ENCODE data around the gene NDUFS4.
A peak's percentile ranks its signal among the peaks of the same experiment; 100 is the strongest.

Gene NDUFS4

DNA sequence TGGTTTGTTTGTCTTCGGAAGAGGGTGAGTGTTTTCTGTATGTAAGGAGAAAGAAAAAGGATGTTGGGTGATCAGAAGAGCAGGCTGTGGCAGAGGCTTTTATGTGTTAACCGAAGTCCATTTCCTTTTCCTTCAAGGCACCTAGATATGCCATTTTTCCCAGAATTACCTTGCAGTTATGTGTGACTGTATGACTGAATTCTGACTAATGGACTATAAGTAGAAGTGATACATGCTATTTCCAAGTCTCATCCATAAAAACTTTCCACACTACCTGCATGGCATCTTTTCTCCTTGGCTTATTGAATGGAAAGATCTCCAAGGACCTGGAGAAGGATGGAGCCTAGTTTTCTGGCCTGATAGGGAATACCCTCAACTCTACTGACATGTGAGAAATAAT, 10.6 kb upstream of the NDUFS4 start:
- Histone ChIP-seq H3K36me3 (ENCODE audit: insufficient read depth, low read length) (no peaks in the 10 kb centered on the region), H3K9ac (ENCODE audit: low read length) (no peak overlapping the region), H3K27me3 (ENCODE audit: control insufficient read depth in 1 of 2, insufficient read depth in 2 of 2, low read length in 2 of 2) (no peaks in the 10 kb centered on the region), H3K4me1 (ENCODE audit: insufficient read depth, low read length) (no peaks in the 10 kb centered on the region), H3K9me3 (ENCODE audit: low read length) (no peaks in the 10 kb centered on the region), H3K4me3 (ENCODE audit: low read depth in 1 of 2, low read length in 2 of 2) (no peak overlapping the region), H3K27ac (ENCODE audit: low read depth, low read length) (no peak overlapping the region)

DNA sequence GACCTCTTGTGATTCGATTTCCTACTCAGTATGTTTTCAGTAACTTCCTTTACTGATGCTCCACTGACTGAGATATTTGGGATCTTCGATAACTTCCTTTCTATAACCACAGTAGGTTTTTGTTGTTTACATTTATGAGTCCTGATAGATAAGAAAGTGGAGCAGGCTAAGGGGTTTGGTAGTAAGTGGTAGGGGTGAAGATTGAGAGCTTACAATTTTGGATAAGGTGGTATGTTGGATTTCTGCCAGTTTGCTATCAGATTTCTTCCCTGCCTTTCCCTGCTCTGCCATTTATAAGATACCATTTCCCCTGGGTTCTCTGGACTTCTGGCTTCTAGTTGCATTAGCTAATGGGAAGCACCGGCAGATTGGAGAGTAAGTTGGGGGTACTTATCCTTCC, 7.9 kb upstream of the NDUFS4 start:
- no peaks in the 10 kb centered on the region for H3K36me3 ChIP-seq (ENCODE audit: insufficient read depth, low read length)
- H3K9me3 ChIP-seq (ENCODE audit: low read length): no peaks in the 10 kb centered on the region
- H3K27me3 ChIP-seq (ENCODE audit: control insufficient read depth in 1 of 2, insufficient read depth in 2 of 2, low read length in 2 of 2): no peaks in the 10 kb centered on the region
- no peak overlapping the region for H3K9ac ChIP-seq (ENCODE audit: low read length)
- H3K4me3 ChIP-seq (ENCODE audit: low read depth in 1 of 2, low read length in 2 of 2): no peak overlapping the region
- H3K4me1 ChIP-seq (ENCODE audit: insufficient read depth, low read length): no peaks in the 10 kb centered on the region
- no peak overlapping the region for H3K27ac ChIP-seq (ENCODE audit: low read depth, low read length)

DNA sequence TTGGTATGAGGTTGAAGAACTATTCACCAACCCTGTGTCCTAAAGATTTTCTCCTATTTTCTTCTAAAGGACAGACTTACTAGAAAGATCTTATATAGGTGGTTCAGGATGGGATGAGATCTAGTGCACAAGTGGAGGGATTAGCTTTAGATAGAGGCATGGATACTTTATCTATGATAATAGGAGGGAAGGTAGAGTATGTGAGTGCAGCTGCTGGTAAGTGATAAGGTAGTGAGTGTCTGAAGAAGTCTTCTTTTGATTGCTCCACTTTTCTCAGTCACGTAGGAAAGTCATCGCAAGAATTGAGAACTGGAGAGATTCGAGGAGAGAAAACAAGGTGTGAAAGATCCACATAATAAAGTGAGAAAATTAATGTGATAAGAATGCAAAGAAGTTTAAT, 6.0 kb upstream of the NDUFS4 start:
- no peaks in the 10 kb centered on the region for H3K9me3 ChIP-seq (ENCODE audit: low read length)

DNA sequence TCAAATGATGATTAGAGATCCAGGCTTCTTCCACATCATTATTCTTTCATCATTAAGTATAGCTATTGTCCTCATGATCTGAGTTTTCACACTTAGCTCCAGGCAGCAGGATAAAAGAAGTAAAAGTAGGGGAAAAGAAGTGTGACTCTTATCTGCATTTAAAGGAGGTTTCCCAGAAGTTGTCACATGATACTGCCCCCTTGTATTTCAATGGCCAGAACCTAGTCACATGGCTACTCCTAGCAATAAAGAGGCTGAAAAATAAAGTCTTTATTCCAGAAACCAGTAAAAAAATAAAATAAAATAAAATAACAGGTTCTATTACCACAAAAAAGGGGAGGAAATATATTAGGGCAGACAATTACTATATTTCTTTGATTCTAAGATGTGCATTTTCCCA, 5.3 kb upstream of the NDUFS4 start:
- H3K4me3 ChIP-seq (ENCODE audit: low read depth in 1 of 2, low read length in 2 of 2): no peak overlapping the region
- H3K36me3 ChIP-seq (ENCODE audit: insufficient read depth, low read length): no peaks in the 10 kb centered on the region
- no peak overlapping the region for H3K9ac ChIP-seq (ENCODE audit: low read length)
- peaks cover 4% of the 10 kb centered on the region for H3K4me1 ChIP-seq (ENCODE audit: insufficient read depth, low read length)
- no peaks in the 10 kb centered on the region for H3K9me3 ChIP-seq (ENCODE audit: low read length)
- no peaks in the 10 kb centered on the region for H3K27me3 ChIP-seq (ENCODE audit: control insufficient read depth in 1 of 2, insufficient read depth in 2 of 2, low read length in 2 of 2)
- no peak overlapping the region for H3K27ac ChIP-seq (ENCODE audit: low read depth, low read length)

More for the DNA sequence above, 6.0 kb upstream of the NDUFS4 start:
- no peaks in the 10 kb centered on the region for H3K36me3 ChIP-seq (ENCODE audit: insufficient read depth, low read length)
- no peak overlapping the region for H3K9ac ChIP-seq (ENCODE audit: low read length)
- H3K27ac ChIP-seq (ENCODE audit: low read depth, low read length): no peak overlapping the region
- H3K27me3 ChIP-seq (ENCODE audit: control insufficient read depth in 1 of 2, insufficient read depth in 2 of 2, low read length in 2 of 2): no peaks in the 10 kb centered on the region
- no peaks in the 10 kb centered on the region for H3K4me1 ChIP-seq (ENCODE audit: insufficient read depth, low read length)
- no peak overlapping the region for H3K4me3 ChIP-seq (ENCODE audit: low read depth in 1 of 2, low read length in 2 of 2)

DNA sequence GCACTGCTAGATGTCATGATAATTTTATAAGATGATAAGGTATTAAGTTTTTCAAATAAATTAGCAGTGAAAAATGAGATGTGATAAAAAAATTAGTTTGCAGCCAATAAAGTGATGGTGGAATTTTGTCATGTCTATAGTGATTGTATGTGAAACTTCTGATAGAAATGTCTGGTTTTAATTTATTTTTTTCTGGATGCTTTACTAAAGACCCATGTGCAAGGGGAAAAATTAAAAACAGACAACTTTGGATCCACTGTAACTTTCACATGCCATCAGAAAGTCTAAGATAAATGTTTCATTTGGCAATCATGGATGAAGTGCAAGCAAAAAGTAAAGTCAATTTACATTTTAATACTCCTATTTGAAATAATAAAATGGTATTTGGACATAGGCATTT, 4.4 kb upstream of the NDUFS4 start:
- Histone ChIP-seq H3K9me3 (ENCODE audit: low read length) (no peaks in the 10 kb centered on the region), H3K27ac (ENCODE audit: low read depth, low read length) (no peak overlapping the region), H3K4me1 (ENCODE audit: insufficient read depth, low read length) (peaks cover 5% of the 10 kb centered on the region), H3K36me3 (ENCODE audit: insufficient read depth, low read length) (no peaks in the 10 kb centered on the region), H3K9ac (ENCODE audit: low read length) (no peak overlapping the region), H3K4me3 (ENCODE audit: low read depth in 1 of 2, low read length in 2 of 2) (no peak overlapping the region), H3K27me3 (ENCODE audit: control insufficient read depth in 1 of 2, insufficient read depth in 2 of 2, low read length in 2 of 2) (no peaks in the 10 kb centered on the region)

DNA sequence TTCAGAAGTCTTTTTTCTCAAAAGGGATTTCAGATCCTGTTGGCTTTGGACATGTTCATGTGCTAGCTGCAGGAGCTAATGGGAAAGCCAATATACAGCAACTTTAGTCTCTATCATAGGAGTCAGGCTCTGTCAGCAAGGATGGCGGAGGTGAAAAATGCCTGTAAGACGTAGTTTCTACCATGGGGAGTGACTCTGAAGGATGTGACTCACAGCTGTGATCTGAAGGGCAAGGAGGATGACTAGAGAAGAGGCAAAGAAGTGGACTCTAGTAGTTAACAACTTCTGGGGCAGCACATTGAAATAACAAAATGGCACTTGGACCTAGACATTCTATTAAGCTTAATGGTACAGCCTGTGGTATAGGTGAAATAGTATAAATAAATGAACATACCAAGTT, 3.1 kb upstream of the NDUFS4 start:
- H3K9me3 ChIP-seq (ENCODE audit: low read length): no peaks in the 10 kb centered on the region
- H3K27me3 ChIP-seq (ENCODE audit: control insufficient read depth in 1 of 2, insufficient read depth in 2 of 2, low read length in 2 of 2): no peaks in the 10 kb centered on the region
- H3K27ac ChIP-seq (ENCODE audit: low read depth, low read length): no peak overlapping the region
- H3K4me1 ChIP-seq (ENCODE audit: insufficient read depth, low read length): peaks cover 15% of the 10 kb centered on the region
- H3K9ac ChIP-seq (ENCODE audit: low read length): no peak overlapping the region
- no peaks in the 10 kb centered on the region for H3K36me3 ChIP-seq (ENCODE audit: insufficient read depth, low read length)
- H3K4me3 ChIP-seq (ENCODE audit: low read depth in 1 of 2, low read length in 2 of 2): no peak overlapping the region

DNA sequence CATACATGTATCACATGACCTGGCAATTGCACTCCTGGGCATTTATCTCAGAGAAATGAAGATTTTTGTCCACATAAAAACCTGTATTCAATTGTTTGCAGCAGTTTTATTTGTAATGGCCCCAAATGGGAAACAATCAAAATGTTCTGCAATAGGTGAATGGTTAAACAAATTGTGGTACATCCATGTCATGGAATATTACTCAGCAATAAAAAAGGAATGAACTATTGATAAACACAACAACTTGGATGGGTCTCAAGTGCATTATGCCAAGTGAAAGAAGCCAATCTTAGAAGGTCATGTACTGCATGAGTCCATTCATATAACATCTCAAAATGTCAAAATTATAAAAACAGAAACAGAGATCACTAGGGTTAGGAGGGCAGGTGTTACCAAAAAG, 1.5 kb upstream of the NDUFS4 start:
- Histone ChIP-seq H3K27me3 (ENCODE audit: control insufficient read depth in 1 of 2, insufficient read depth in 2 of 2, low read length in 2 of 2) (no peaks in the 10 kb centered on the region), H3K36me3 (ENCODE audit: insufficient read depth, low read length) (no peaks in the 10 kb centered on the region), H3K4me1 (ENCODE audit: insufficient read depth, low read length) (peaks cover 19% of the 10 kb centered on the region), H3K9me3 (ENCODE audit: low read length) (no peaks in the 10 kb centered on the region), H3K27ac (ENCODE audit: low read depth, low read length) (no peak overlapping the region), H3K9ac (ENCODE audit: low read length) (no peak overlapping the region), H3K4me3 (ENCODE audit: low read depth in 1 of 2, low read length in 2 of 2) (no peak overlapping the region)

DNA sequence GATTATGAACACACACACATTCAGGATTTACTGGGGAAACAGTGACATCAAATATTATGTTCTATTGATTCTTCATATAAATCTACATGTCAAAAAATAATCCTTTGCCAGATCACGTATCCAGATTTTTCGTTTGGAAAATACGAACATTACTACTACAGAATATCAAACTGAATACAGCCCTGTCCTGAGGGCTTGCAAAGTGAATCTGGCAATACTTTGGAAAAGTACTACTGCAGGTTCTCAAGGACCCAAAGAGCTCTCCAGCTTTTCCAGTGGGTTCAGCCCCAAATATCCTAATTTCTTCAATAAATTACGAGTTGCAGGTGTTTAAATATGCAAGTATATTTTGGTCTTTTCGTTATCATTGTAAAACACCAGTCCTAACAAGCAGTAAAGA, 411 bp upstream of the NDUFS4 start:
- peaks cover 19% of the 10 kb centered on the region for H3K4me1 ChIP-seq (ENCODE audit: insufficient read depth, low read length)
- H3K4me3 ChIP-seq (ENCODE audit: low read depth in 1 of 2, low read length in 2 of 2): peak overlapping the region; percentile 95 to 96
- no peaks in the 10 kb centered on the region for H3K27me3 ChIP-seq (ENCODE audit: control insufficient read depth in 1 of 2, insufficient read depth in 2 of 2, low read length in 2 of 2)
- H3K36me3 ChIP-seq (ENCODE audit: insufficient read depth, low read length): no peaks in the 10 kb centered on the region
- no peak overlapping the region for H3K27ac ChIP-seq (ENCODE audit: low read depth, low read length)
- no peaks in the 10 kb centered on the region for H3K9me3 ChIP-seq (ENCODE audit: low read length)
- peak overlapping the region; percentile 72 for H3K9ac ChIP-seq (ENCODE audit: low read length)

DNA sequence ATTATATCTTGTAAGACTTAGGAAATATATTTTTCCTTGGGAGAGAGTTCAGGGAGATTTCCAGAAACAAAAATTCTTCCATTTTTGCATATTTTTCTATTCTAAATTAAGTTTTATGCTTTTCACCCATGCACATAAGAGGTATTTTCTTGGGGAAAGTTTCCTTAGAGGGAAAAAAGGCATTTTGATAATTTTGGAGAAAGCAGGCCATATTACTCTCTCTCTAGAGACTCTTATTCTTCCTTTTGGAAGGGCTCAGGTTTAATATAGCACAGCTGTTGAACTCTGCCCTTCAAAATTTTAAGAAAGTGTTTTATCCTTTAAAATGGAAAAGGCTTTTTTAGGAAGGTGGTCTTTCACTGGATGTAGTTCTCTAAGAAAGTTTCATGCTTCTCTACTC, 8.0 kb downstream of the NDUFS4 start:
- peaks cover 7% of the 10 kb centered on the region for H3K4me1 ChIP-seq (ENCODE audit: insufficient read depth, low read length)
- no peaks in the 10 kb centered on the region for H3K9me3 ChIP-seq (ENCODE audit: low read length)
- H3K27ac ChIP-seq (ENCODE audit: low read depth, low read length): no peak overlapping the region
- no peaks in the 10 kb centered on the region for H3K27me3 ChIP-seq (ENCODE audit: control insufficient read depth in 1 of 2, insufficient read depth in 2 of 2, low read length in 2 of 2)
- no peaks in the 10 kb centered on the region for H3K36me3 ChIP-seq (ENCODE audit: insufficient read depth, low read length)
- no peak overlapping the region for H3K4me3 ChIP-seq (ENCODE audit: low read depth in 1 of 2, low read length in 2 of 2)
- H3K9ac ChIP-seq (ENCODE audit: low read length): no peak overlapping the region

DNA sequence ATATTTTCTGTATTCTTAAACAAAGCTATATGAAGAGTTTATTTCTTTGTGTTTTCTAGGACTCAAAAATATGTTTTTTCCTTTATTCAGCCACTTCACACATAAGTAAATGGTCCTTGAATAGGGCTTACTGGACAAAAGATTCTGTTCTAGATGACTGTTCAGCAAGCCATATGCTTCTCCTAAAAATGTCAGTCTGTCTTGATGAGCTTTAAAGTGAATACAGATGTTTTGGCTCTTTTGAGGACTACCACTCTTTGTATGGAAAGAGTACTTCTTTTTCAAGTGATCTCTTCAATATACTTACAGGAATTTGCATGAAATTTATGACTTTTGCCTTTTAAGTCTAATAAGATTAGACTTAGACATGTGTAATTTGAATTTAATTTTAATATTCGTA, 8.4 kb downstream of the NDUFS4 start:
- Histone ChIP-seq H3K4me3 (ENCODE audit: low read depth in 1 of 2, low read length in 2 of 2) (no peak overlapping the region), H3K27ac (ENCODE audit: low read depth, low read length) (no peak overlapping the region), H3K9me3 (ENCODE audit: low read length) (no peaks in the 10 kb centered on the region), H3K9ac (ENCODE audit: low read length) (no peak overlapping the region), H3K27me3 (ENCODE audit: control insufficient read depth in 1 of 2, insufficient read depth in 2 of 2, low read length in 2 of 2) (no peaks in the 10 kb centered on the region), H3K36me3 (ENCODE audit: insufficient read depth, low read length) (no peaks in the 10 kb centered on the region), H3K4me1 (ENCODE audit: insufficient read depth, low read length) (peaks cover 7% of the 10 kb centered on the region)

DNA sequence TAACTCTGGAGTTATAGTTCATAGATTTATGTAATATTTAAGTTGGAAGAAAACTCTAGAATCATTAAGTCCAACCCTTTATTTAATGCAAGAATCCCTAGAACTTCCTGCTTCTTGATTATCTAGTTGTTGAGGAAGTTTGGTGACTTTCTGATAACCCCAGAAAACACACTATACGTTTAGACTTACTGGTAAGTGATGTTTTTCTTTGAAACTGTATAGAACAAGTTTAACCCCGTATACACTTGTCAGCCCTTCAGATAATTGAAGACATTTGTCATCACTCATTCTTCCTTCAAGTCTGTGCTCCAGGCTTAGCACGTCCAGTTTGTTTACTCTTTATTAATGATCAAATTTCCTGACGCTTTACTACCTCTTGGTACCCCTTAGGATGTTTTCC, 9.0 kb downstream of the NDUFS4 start:
- Histone ChIP-seq H3K27ac (ENCODE audit: low read depth, low read length) (no peak overlapping the region), H3K9me3 (ENCODE audit: low read length) (no peaks in the 10 kb centered on the region), H3K4me3 (ENCODE audit: low read depth in 1 of 2, low read length in 2 of 2) (no peak overlapping the region), H3K27me3 (ENCODE audit: control insufficient read depth in 1 of 2, insufficient read depth in 2 of 2, low read length in 2 of 2) (no peaks in the 10 kb centered on the region), H3K36me3 (ENCODE audit: insufficient read depth, low read length) (no peaks in the 10 kb centered on the region), H3K4me1 (ENCODE audit: insufficient read depth, low read length) (peaks cover 7% of the 10 kb centered on the region), H3K9ac (ENCODE audit: low read length) (no peak overlapping the region)

DNA sequence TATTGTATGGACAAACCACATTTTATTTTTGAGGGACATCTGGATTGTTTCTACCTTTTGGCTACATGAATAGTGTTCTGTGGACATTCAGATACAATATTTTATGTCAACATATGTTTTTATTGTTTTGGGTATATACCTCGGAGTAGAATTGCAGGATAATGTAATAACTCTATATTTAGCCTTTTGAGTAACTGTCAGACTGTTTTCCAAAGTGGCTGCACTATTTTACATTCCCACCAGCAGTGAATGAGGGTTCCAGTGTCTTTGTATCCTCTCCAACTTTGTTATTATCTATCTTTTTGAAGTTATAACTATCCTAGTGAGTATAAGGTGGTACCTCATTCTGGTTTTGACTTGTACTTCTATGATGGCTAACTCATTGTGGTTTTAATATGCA, 11.0 kb downstream of the NDUFS4 start:
- Histone ChIP-seq H3K4me3 (ENCODE audit: low read depth in 1 of 2, low read length in 2 of 2) (no peak overlapping the region), H3K27ac (ENCODE audit: low read depth, low read length) (no peak overlapping the region), H3K36me3 (ENCODE audit: insufficient read depth, low read length) (no peaks in the 10 kb centered on the region), H3K9ac (ENCODE audit: low read length) (no peak overlapping the region), H3K9me3 (ENCODE audit: low read length) (no peaks in the 10 kb centered on the region), H3K4me1 (ENCODE audit: insufficient read depth, low read length) (peaks cover 11% of the 10 kb centered on the region), H3K27me3 (ENCODE audit: control insufficient read depth in 1 of 2, insufficient read depth in 2 of 2, low read length in 2 of 2) (no peaks in the 10 kb centered on the region)

Measured in muscle layer of colon (tissue), 2 donors.